NCI-H82 treated with DMSO at 0.1 percent for 48 hours (cell line): ENCODE measurements around the gene NPEPL1.

Source experiments
- DNase-seq: peaks from one replicate; lab custom pipeline; 2025; ENCODE audit not compliant: unreplicated experiment; lab: John Stamatoyannopoulos, UW

NPEPL1 gene

GRCh38 chr20:58682656-58683531, 9.7 kb upstream of the NPEPL1 start:
- no peak for DNase-seq

GRCh38 chr20:58684291-58684690, 8.3 kb upstream of the NPEPL1 start:
- DNase-seq, result no peak

GRCh38 chr20:58685988-58686387, 6.6 kb upstream of the NPEPL1 start:
- DNase-seq, result no peak

GRCh38 chr20:58688414-58688813, 4.2 kb upstream of the NPEPL1 start:
- DNase-seq, result no peak

- DNase-seq, result no peak
Observed at GRCh38 chr20:58688840-58689239, 3.8 kb upstream of the NPEPL1 start.

- no peak for DNase-seq
Observed at GRCh38 chr20:58690396-58691135, 2.0 kb upstream of the NPEPL1 start.

- no peak for DNase-seq
Observed at GRCh38 chr20:58691773-58692578, 624 bp upstream of the NPEPL1 start.

GRCh38 chr20:58693226-58694006, 816 bp downstream of the NPEPL1 start:
- DNase-seq, result no peak

- DNase-seq, result no peak
Observed at GRCh38 chr20:58694241-58695083, 1.9 kb downstream of the NPEPL1 start.

GRCh38 chr20:58695084-58695722, 2.6 kb downstream of the NPEPL1 start:
- DNase-seq, result no peak

GRCh38 chr20:58695895-58696375, 3.3 kb downstream of the NPEPL1 start:
- DNase-seq, result no peak

- no peak for DNase-seq
Observed at GRCh38 chr20:58696411-58696961, 3.9 kb downstream of the NPEPL1 start.

GRCh38 chr20:58697201-58697866, 4.7 kb downstream of the NPEPL1 start:
- no peak for DNase-seq

GRCh38 chr20:58697867-58698703, 5.5 kb downstream of the NPEPL1 start:
- DNase-seq, result no peak

- DNase-seq, result no peak
Observed at GRCh38 chr20:58698741-58699622, 6.4 kb downstream of the NPEPL1 start.

GRCh38 chr20:58699623-58700107, 7.1 kb downstream of the NPEPL1 start:
- no peak for DNase-seq
